GM19239 (cell line): ENCODE data around the gene SMPD2.
A peak's percentile ranks its signal among the peaks of the same experiment; 100 is the strongest.

Source experiments
- DNase-seq: peaks from one replicate; pipeline ENCODE4 v3.0.0; 2011; ENCODE audit warnings: low spot score; ENCODE audit not compliant: insufficient read length
- FAIRE-seq: peaks from 2 replicates; lab custom pipeline; 2011; peaks lifted over from hg19 to GRCh38; lab: Jason Lieb, UNC

The SMPD2 gene

GRCh38 chr6:109480993-109481480, 40.5 kb downstream of the SMPD2 start:
- DNase-seq (no peak), FAIRE-seq (no peak)

DNA sequence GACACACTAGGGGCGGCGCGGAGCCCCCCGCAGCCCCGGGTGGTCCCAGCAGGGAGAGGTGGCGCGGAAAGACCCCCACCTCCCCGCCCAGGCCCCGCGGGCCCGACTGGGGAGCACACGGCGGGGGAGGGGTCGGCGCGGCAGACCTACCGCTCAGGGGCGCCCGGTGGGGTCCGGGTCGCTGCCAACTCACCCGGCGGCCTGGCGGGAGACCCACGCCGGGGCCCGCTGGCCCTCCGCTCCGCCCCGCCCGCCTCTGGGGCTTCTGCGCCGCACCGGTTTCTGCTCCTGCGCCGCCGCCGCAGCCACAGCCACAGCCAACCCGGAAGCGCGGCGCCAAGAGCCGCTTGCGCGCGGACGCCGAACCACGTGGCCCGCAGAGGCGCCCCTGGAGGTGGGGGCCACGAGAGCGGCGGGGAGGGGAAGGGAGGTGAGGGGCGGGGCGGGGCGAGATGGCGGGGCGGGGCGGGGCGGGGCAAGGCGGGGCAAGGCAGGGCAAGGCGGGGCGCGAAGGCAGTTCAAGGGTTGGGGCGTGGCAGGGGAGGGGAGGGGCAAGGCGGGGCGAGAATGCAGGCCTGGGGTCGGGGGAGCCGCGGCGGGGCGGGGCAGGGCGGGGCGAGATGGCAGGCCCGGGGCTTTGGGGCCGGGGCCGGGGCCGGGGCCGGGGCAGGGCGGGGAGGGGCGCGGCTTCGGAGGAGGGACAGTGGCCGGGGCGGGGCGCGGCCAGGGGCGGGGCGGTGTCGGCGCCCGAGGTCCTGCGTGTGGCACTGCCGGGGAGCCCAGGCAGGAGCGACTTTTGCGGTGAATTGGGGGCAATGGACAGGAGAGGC, 42.6 kb downstream of the SMPD2 start, which contains the start of gene ZBTB24:
Gene ZBTB24, minus strand, starts transcription at position 315 of the 830 bp plus-strand sequence. CDS start 1,193 bp downstream, outside the sequence.
- FAIRE-seq, result no peak
- peak; percentile 89 for DNase-seq

- no peak for DNase-seq
- no peak for FAIRE-seq
Measured at GRCh38 chr6:109483735-109484057, 43.2 kb downstream of the SMPD2 start.

- no peak for DNase-seq
- FAIRE-seq, result no peak
Measured at GRCh38 chr6:109484122-109484521, 43.6 kb downstream of the SMPD2 start.

DNA sequence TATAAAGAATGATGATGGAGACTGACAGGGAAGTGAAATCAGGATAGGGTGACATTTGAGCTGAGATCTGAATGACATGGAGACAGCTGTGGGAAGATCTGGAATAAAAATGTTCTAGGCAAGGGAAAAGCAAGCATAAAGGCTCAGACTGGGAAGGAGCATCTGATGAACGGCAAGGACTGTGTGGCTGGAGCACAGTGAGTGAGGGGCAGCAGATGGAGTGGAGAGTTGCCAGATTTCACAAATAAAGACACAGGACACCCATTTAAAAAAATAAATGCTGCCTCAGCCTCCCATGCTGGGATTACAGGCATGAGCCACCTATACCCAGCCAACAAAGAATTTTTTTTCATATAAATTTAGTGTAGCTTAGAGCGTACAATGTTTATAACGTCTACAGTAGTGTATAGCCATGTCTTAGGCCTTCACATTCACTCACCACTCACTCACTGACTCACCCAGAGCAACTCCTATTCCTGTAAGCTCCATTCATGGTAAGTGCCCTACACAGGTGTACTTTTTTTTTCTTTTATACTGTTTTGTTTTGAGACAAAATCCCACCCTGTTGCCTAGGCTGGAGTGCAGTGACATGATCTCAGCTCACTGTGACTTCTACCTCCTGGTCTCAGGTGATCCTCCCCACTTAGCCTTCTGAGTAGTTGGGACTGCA, 44.9 kb downstream of the SMPD2 start:
- no peak for FAIRE-seq
- no peak for DNase-seq

DNA sequence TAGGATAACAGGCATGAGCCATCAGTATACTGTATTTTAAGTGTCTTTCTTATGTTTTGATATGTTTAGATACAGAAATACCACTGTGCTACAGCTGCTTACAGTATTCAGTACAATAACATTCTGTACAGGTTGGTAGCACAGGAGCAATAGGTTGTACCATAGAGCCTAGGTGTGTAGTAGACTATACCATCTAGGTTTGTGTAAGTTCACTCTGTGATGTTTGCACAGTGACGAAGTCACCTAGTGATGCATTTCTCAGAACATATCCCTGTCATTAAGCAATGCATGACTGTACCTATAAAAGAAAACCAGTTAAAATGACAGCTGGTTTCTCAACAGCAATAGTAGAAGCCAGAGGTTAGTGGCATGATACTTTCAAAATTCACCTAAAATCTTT, 45.5 kb downstream of the SMPD2 start:
- FAIRE-seq (no peak), DNase-seq (no peak)

GRCh38 chr6:109488001-109488400, 47.5 kb downstream of the SMPD2 start:
- FAIRE-seq, result no peak
- no peak for DNase-seq

- no peak for FAIRE-seq
- no peak for DNase-seq
Measured at GRCh38 chr6:109490713-109491112, 50.2 kb downstream of the SMPD2 start.

GRCh38 chr6:109491207-109491938, 50.8 kb downstream of the SMPD2 start:
- DNase-seq (no peak), FAIRE-seq (no peak)
